T-helper 1 cell treated with Interleukin-12 subunit alpha and Interleukin-12 subunit beta and Interleukin-4 antibody, amounts not matched to agents 30 μg/mL and 1 μg/mL, for 36 hours (primary cell): ENCODE measurements around the gene GNAO1.
A peak's percentile ranks its signal among the peaks of the same experiment; 100 is the strongest.

Experiments used
- H3K27ac Mint-ChIP-seq: one replicate; pipeline ENCODE4 v1.8.0; 2021; ENCODE audit warnings: mild to moderate bottlenecking, mixed read lengths
- H3K27me3 Mint-ChIP-seq: one replicate; pipeline ENCODE4 v1.8.0; 2021; ENCODE audit warnings: low read depth, mixed read lengths
- H3K36me3 Mint-ChIP-seq: one replicate; pipeline ENCODE4 v1.8.0; 2021; ENCODE audit warnings: low read depth, mixed read lengths
- H3K4me1 Mint-ChIP-seq: one replicate; pipeline ENCODE4 v1.8.0; 2021; ENCODE audit warnings: low read depth, mixed read lengths
- H3K4me3 Mint-ChIP-seq: one replicate; pipeline ENCODE4 v1.8.0; 2021; ENCODE audit warnings: mild to moderate bottlenecking, moderate library complexity, mixed read lengths
- H3K9me3 Mint-ChIP-seq: one replicate; pipeline ENCODE4 v1.8.0; 2021; ENCODE audit warnings: mixed read lengths

GNAO1 gene

GRCh38 chr16:56348168-56349085, 157.1 kb downstream of the GNAO1 start:
- Mint-ChIP-seq H3K4me3 (no peak overlapping the region), H3K36me3 (no peaks in the 10 kb centered on the region), H3K4me1 (no peaks in the 10 kb centered on the region), H3K9me3 (no peaks in the 10 kb centered on the region), H3K27me3 (no peaks in the 10 kb centered on the region), H3K27ac (no peak overlapping the region)

GRCh38 chr16:56349086-56349415, 157.8 kb downstream of the GNAO1 start:
- H3K27me3 Mint-ChIP-seq, result no peaks in the 10 kb centered on the region
- H3K4me3 Mint-ChIP-seq, result no peak overlapping the region
- H3K4me1 Mint-ChIP-seq, result no peaks in the 10 kb centered on the region
- no peak overlapping the region for H3K27ac Mint-ChIP-seq
- H3K9me3 Mint-ChIP-seq, result no peaks in the 10 kb centered on the region
- H3K36me3 Mint-ChIP-seq, result no peaks in the 10 kb centered on the region

DNA sequence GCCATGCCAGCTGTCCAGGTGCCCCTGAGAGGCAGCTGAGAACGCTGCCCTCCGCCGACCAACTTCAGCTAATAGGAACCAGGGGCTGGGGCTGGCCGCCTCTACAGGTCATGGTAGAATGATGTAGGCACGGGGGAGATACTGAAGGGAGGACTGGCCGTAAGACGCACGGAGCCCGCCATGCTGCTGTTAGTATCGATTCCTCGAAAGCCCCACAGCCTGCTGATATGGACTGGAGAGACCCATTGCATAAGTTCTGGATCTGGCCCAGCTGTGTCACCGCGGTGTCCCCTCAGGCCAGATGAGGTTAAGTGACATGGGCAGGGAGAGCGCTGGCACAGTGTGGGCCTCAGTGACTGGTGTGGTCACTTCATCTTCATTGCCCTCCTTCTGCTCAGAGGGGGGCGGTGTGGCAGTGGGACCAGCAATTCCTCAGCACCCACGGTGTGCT, 158.4 kb downstream of the GNAO1 start:
- no peak overlapping the region for H3K27ac Mint-ChIP-seq
- H3K27me3 Mint-ChIP-seq, result no peaks in the 10 kb centered on the region
- no peaks in the 10 kb centered on the region for H3K9me3 Mint-ChIP-seq
- H3K36me3 Mint-ChIP-seq, result no peaks in the 10 kb centered on the region
- no peak overlapping the region for H3K4me3 Mint-ChIP-seq
- peaks cover 2% of the 10 kb centered on the region for H3K4me1 Mint-ChIP-seq

- Mint-ChIP-seq H3K4me3 (no peak overlapping the region), H3K4me1 (peaks cover 4% of the 10 kb centered on the region), H3K27me3 (no peaks in the 10 kb centered on the region), H3K9me3 (no peaks in the 10 kb centered on the region), H3K36me3 (no peaks in the 10 kb centered on the region), H3K27ac (no peak overlapping the region)
Observed at GRCh38 chr16:56350491-56351405, 159.5 kb downstream of the GNAO1 start.

DNA sequence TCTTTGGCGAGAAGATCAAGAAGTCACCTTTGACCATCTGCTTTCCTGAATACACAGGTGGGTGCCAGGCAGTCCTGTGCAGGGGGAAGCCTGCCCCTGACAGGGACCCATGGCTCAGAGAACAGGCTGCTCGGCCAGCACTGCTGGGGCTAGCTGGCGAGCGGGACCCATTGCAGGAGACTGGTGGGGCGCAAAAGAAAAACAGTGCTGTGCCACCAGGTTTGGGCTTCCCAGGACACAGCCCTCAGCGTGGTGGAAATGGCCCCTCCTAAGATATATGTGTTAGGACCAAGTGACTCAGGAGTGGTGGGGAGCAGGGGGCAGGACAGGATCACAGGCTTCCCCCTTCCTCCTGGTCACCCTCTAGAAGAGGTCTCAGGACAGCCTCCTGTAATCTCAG, 160.2 kb downstream of the GNAO1 start:
- Mint-ChIP-seq H3K4me1 (peaks cover 9% of the 10 kb centered on the region), H3K9me3 (no peaks in the 10 kb centered on the region), H3K36me3 (no peaks in the 10 kb centered on the region), H3K27ac (no peak overlapping the region), H3K27me3 (no peaks in the 10 kb centered on the region), H3K4me3 (no peak overlapping the region)

DNA sequence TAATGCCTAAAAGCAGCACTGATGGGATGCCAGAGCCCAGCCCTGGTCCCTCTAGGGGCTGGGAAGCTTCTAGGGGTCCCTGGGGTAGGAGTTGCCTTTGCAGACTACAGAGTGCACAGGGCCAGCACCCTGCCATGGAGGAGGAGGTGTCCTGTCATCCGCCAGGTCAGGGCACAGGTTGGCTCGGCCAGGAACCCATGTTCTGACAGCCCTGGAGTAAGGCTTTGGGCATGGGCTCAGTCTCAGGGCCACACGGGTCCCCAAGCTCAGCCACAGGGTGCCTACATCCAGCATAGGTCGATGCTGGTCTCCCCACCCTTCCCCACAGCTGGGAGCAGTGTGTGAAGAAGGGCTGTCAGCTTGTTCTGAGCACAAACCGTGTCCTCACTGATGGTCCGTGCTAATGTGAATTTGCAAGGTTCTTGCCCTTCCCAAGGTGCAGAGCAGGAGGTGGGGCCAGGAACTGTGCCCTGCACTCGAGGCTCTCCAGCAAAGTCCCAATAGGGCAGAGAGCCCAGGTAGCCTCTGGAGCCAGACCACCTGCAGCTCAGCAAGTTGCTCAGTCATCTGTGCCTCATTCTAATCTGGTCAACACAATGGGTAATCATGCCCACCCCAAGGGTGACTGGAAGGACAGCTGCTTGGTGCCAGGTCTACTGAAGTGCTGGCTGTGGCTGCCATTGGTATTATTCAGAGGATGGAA, 161.2 kb downstream of the GNAO1 start:
- H3K27ac Mint-ChIP-seq, result no peak overlapping the region
- no peak overlapping the region for H3K4me3 Mint-ChIP-seq
- H3K4me1 Mint-ChIP-seq, result peaks cover 20% of the 10 kb centered on the region
- no peaks in the 10 kb centered on the region for H3K9me3 Mint-ChIP-seq
- no peaks in the 10 kb centered on the region for H3K36me3 Mint-ChIP-seq
- no peaks in the 10 kb centered on the region for H3K27me3 Mint-ChIP-seq

DNA sequence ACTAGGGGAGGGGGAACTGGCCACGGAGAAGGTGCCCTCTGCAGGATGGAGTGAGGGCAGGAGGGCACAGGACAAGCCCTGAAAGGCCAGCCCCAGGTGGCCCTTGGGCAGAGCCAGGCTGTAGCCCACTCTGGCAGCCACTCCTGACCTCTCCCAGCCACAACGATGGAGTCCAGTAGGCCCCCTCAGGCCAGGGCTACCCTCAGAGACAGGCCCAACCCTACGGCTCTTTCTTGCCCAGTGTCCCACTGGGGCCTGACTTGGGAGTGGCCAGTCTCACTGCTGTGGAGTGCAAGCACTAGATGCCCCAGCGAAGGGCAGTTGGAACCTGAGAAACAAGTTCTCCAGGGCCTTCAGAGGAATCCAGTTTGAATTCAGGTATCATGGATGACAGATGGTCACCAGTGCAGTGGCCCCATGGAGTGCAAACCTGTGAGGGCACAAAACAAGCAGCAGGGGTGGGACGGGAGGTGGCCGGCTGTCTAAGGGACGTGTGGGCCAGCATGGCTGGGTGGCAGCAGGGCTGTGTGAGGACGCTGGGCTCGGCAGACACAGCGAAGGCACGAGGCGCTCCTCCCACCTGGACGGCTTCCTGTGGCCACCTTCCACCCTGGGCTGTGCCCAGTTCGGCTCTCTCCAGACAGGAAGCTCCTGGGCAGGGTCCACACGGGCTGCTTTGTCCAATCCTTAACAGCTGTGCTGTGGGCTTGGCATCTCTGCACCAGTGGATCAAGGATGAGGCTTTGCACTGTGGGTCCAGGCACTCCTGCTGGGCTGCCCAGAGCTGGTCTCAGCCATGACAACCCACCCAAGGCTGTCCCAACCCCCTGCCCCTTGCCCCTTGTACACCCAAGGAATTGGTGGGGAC, 162.0 kb downstream of the GNAO1 start:
- H3K9me3 Mint-ChIP-seq, result no peaks in the 10 kb centered on the region
- H3K27ac Mint-ChIP-seq, result no peak overlapping the region
- H3K4me1 Mint-ChIP-seq, result peaks cover 21% of the 10 kb centered on the region
- H3K36me3 Mint-ChIP-seq, result no peaks in the 10 kb centered on the region
- H3K27me3 Mint-ChIP-seq, result no peaks in the 10 kb centered on the region
- no peak overlapping the region for H3K4me3 Mint-ChIP-seq

GRCh38 chr16:56354016-56354415, 162.7 kb downstream of the GNAO1 start:
- Mint-ChIP-seq H3K9me3 (no peaks in the 10 kb centered on the region), H3K4me1 (peaks cover 22% of the 10 kb centered on the region), H3K27ac (no peak overlapping the region), H3K36me3 (no peaks in the 10 kb centered on the region), H3K4me3 (no peak overlapping the region), H3K27me3 (no peaks in the 10 kb centered on the region)

- Mint-ChIP-seq H3K36me3 (no peaks in the 10 kb centered on the region), H3K27ac (no peak overlapping the region), H3K4me1 (peaks cover 25% of the 10 kb centered on the region), H3K4me3 (no peak overlapping the region), H3K27me3 (no peaks in the 10 kb centered on the region), H3K9me3 (no peaks in the 10 kb centered on the region)
Observed at GRCh38 chr16:56354746-56355145, 163.5 kb downstream of the GNAO1 start.

DNA sequence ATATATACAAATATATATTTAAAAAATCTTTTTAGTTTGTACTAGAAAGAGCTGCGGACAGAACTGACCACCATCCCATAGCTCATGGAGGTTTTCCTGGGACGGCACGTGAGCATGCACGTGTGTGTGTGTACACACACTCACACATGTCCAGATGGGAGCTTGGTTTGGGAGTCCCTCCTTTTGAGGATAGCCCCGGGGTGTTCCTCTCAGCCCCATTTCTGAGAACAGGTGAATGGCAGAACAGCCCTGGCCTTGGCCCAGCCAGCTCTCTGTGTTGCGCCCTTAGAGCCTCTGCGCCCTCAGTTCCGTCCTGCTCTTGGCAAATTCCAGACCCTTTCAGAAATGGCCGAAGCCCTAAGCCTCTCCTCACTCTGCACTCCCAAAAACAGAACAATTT, 163.9 kb downstream of the GNAO1 start:
- H3K36me3 Mint-ChIP-seq, result no peaks in the 10 kb centered on the region
- no peaks in the 10 kb centered on the region for H3K27me3 Mint-ChIP-seq
- peaks cover 29% of the 10 kb centered on the region for H3K4me1 Mint-ChIP-seq
- no peaks in the 10 kb centered on the region for H3K9me3 Mint-ChIP-seq
- H3K27ac Mint-ChIP-seq, result no peak overlapping the region
- no peak overlapping the region for H3K4me3 Mint-ChIP-seq

- Mint-ChIP-seq H3K27me3 (no peaks in the 10 kb centered on the region), H3K27ac (peak overlapping the region; percentile 58), H3K9me3 (no peaks in the 10 kb centered on the region), H3K36me3 (peaks cover 2% of the 10 kb centered on the region), H3K4me3 (peak overlapping the region; percentile 83), H3K4me1 (peaks cover 29% of the 10 kb centered on the region)
Observed at GRCh38 chr16:56355786-56356275, 164.5 kb downstream of the GNAO1 start.

DNA sequence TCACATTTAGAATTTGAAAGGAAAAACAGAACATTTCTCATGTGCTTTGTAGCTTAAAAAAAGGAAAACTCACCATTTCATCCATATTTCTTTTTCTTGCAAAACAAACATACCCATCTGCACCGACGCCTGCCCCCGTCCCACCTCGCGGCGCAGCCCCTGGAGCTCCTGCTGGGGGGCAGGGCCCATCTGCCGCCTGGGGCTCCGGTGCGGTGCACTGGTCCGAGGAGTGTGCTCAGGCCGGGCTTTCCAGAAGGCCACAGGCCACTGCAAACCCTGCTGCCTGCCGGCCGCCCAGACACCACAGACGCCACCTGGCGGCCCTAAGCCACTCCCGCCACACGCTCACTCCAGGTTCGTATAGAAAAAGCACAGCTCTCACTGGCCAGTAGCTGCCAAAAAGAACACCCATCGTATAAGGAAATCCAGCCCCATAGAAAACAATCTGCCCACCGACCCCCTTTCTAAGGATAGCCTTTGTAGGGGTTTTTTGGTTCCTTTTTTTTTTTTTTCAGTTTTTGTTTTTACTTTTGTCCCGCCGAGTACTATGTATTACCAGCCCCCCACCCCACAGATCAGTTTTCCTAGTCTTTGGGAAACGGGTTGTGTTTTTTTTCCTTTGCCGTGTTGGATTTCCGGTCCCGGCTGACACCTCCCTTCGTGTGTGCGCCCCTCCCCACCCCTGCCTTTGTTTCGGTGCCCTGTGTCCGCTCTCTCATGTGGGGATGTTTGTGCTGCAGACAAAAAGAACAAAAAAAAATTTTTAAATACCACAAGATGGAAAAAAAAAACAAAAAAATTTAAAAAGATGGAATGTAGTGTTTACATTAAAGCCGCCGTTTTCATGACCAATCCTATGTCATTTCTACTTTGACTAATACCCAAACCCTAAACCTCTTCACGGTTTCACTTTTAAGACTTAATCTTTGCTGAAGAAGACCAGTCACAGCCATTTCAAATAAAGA, 165.3 kb downstream of the GNAO1 start:
- no peaks in the 10 kb centered on the region for H3K9me3 Mint-ChIP-seq
- H3K4me1 Mint-ChIP-seq, result peaks cover 29% of the 10 kb centered on the region
- H3K27me3 Mint-ChIP-seq, result no peaks in the 10 kb centered on the region
- H3K4me3 Mint-ChIP-seq, result peak overlapping the region; percentile 83
- H3K27ac Mint-ChIP-seq, result peak overlapping the region; percentile 97
- peaks cover 2% of the 10 kb centered on the region for H3K36me3 Mint-ChIP-seq
